HepG2 (cell line): ENCODE results near the gene AGAP1. TPM values are rescaled to one million over a fixed set of nuclear protein-coding genes. Genes with fewer than 3 reads are reported as not detected.

Experiments
- ATAC-seq: fragments of 200-7000 bp; cut with Tn5 transposase; 3 replicates; pipeline ENCODE4 v1.9.1; 2020; ENCODE audit warnings: mild to moderate bottlenecking, moderate library complexity
- BruUV-seq: library from RNA; stranded (reverse); fragments of 400-500 nt; replicated peaks from 2 replicates; lab custom pipeline; 2021; lab: Mats Ljungman, UMichigan
- CTCF ChIA-PET: fragments of 300-600 bp; formaldehyde crosslinking; extraction: SDS; loops from one replicate; lab custom pipeline; 2021; ENCODE audit warnings: low total read pairs, inconsistent platforms, low intra/inter-chr PET ratio; lab: Yijun Ruan, JAX
- POLR2A ChIA-PET: fragments of 350-600 bp; sonication (Branson Sonifier 250); formaldehyde crosslinking; loops from one replicate; lab custom pipeline; 2020; ENCODE audit warnings: antibody characterized with exemption, inconsistent platforms; lab: Yijun Ruan, JAX
- DNase-seq: peaks from one replicate; pipeline ENCODE4 v3.0.0-alpha.2; 2015; ENCODE audit warnings: low spot score
- FAIRE-seq: peaks from 3 replicates; lab custom pipeline; 2011; peaks lifted over from hg19 to GRCh38; lab: Jason Lieb, UNC
- H2AFZ ChIP-seq: one replicate; pipeline ENCODE4 v1.6.1; 2011; ENCODE audit warnings: low read length, inconsistent platforms
- H3K27ac ChIP-seq: fragments of 300-600 bp; 3 replicates; pipeline ENCODE4 v1.8.0; 2011; ENCODE audit warnings: mixed run types, mild to moderate bottlenecking, mixed read lengths, low read length, inconsistent platforms; ENCODE audit not compliant: insufficient read depth; ENCODE audit errors: extremely low read length
- H3K27me3 ChIP-seq, 2 experiments: fragments of 200-600 bp in 1 of 2; 2 replicates in 1 of 2; 3 replicates in 1 of 2; pipeline versions ENCODE4 v1.6.0 to v1.8.0; 2011; ENCODE audit warnings: low read length in 2 of 2, mild to moderate bottlenecking in 2 of 2, moderate library complexity in 2 of 2, inconsistent platforms in 1 of 2; ENCODE audit not compliant: insufficient read depth in 2 of 2, control insufficient read depth in 1 of 2
- H3K36me3 ChIP-seq, 2 experiments: fragments of 200-600 bp in 1 of 2; replicated peaks in 1 of 2; 2 replicates in 1 of 2; 3 replicates in 1 of 2; pipeline versions ENCODE4 v1.5.1 to v1.8.0; 2011; ENCODE audit warnings: low read length in 2 of 2, inconsistent platforms in 1 of 2; ENCODE audit not compliant: insufficient read depth in 2 of 2, control insufficient read depth in 1 of 2
- H3K4me1 ChIP-seq: 2 replicates; pipeline ENCODE4 v1.5.1; 2012; ENCODE audit warnings: low read length, inconsistent platforms; ENCODE audit not compliant: insufficient read depth
- H3K4me2 ChIP-seq: 2 replicates; pipeline ENCODE4 v1.6.0; 2011; ENCODE audit warnings: low read depth, low read length, inconsistent platforms
- H3K4me3 ChIP-seq, 3 experiments: fragments of 200-600 bp in 1 of 3; sonication (generic), shearing (Covaris generic) in 1 of 3; replicated peaks in 1 of 3; 2 replicates each; pipeline ENCODE4 v1.5.1; 2011 to 2016; ENCODE audit warnings: low read length in 3 of 3, inconsistent platforms in 2 of 3, low read depth in 2 of 3, mild to moderate bottlenecking in 2 of 3, control low read depth in 1 of 3, mixed read lengths in 1 of 3; ENCODE audit not compliant: insufficient read depth in 1 of 3
- H3K79me2 ChIP-seq: one replicate; pipeline ENCODE4 v1.6.1; 2011; ENCODE audit warnings: low read length, inconsistent platforms; ENCODE audit not compliant: insufficient read depth
- H3K9ac ChIP-seq: 2 replicates; pipeline ENCODE4 v1.6.0; 2011; ENCODE audit warnings: mild to moderate bottlenecking, low read depth, low read length, inconsistent platforms; ENCODE audit not compliant: insufficient read depth
- H3K9me3 ChIP-seq: 2 replicates; pipeline ENCODE4 v1.5.1; 2012; ENCODE audit warnings: mild to moderate bottlenecking, low read length
- H4K20me1 ChIP-seq: 2 replicates; pipeline ENCODE4 v1.6.0; 2011; ENCODE audit warnings: inconsistent platforms, mild to moderate bottlenecking, low read length, moderate library complexity; ENCODE audit not compliant: insufficient read depth
- ARNT2 ChIP-seq: sonication (generic); formaldehyde crosslinking; IDR thresholded peaks from 2 replicates; pipeline ENCODE4 v1.8.0; 2022; ENCODE audit warnings: mild to moderate bottlenecking, low read depth, missing genetic modification reagents, moderate library complexity
- MYPOP ChIP-seq: sonication (generic); formaldehyde crosslinking; IDR thresholded peaks from 2 replicates; pipeline ENCODE4 v1.8.1; 2023; ENCODE audit warnings: mild to moderate bottlenecking, moderate library complexity, missing genetic modification reagents
- ZFP90 ChIP-seq: sonication (generic); formaldehyde crosslinking; IDR thresholded peaks from 2 replicates; pipeline ENCODE4 v1.8.0; 2022; ENCODE audit warnings: missing genetic modification reagents, mild to moderate bottlenecking, inconsistent platforms, borderline replicate concordance
- WGBS: methylation state at CpG from one replicate; pipeline ENCODE4 v1.1.6; 2017; ENCODE audit warnings: low lambda C conversion rate; 5-methylcytosine and 5-hydroxymethylcytosine counted together
- in situ Hi-C: cut with HindIII; loops from 2 replicates; pipeline ENCODE4 v1.10.0; 2017; ENCODE audit warnings: low pct_unique_long_range_greater_than_20kb; ENCODE audit not compliant: extremely low pct_ligation_motif_present
- intact Hi-C: fragments of 100-400 bp; cut with micrococcal nuclease; formaldehyde crosslinking; loops from one replicate; pipeline ENCODE4 v1.10.0; 2022; ENCODE audit not compliant: unreplicated experiment
- polyA plus RNA-seq, 8 experiments: library from polyadenylated mRNA; depleted of rRNA in 3 of 8; stranded (reverse) in 7 of 8; unstranded in 1 of 8; fragments of >200 nt; fragmentation: Illumina TruSeq in 4 of 8; extraction: Trizol in 4 of 8; gene quantifications; 2 replicates each; pipeline versions ENCODE4 v1.2.1 to v1.2.3, GENCODE V29; 2011 to 2016; ENCODE audit warnings: low read depth in 4 of 8, missing spikeins in 1 of 8, mixed read lengths in 1 of 8; ENCODE audit not compliant: insufficient read depth in 1 of 8
- total RNA-seq, 5 experiments: library from RNA; depleted of rRNA; stranded (reverse); fragments of >200 nt; fragmentation: Illumina TruSeq; extraction: Trizol; gene quantifications; 2 replicates each; pipeline ENCODE4 v1.2.3, GENCODE V29; 2016; ENCODE audit warnings: low read depth in 1 of 5
- TF ChIP-seq, protein P1 (sequence below): IDR thresholded peaks from 2 replicates; pipeline ENCODE4 v1.6.1; 2016; ENCODE audit warnings: low read depth

AGAP1 gene
- total and polyA plus RNA-seq, 2 of the 13 experiments (the other 11 are each of a cell fraction or from before 2014, with no cell fraction given), result 21.2 to 32.7 TPM

DNA sequence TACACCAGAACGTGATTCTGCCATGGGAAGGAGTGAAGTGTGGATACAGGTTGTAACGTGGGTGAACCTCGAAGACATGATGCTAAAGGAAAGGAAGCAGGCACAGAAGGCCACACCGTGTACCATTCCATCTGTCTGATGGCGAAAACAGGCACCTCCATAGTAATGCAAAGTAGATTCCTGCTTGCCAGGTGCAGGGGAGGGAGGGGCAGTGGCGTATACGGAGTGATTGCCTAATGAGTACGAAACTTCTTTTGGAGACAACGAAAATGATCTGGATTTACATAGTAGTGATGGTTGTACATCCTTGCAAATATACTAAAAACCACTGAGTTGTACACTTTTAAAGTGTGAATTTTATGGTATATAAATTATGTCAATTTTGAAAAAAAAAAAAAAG, 567.7 kb downstream of the AGAP1 start (continued):
- TF ChIP-seq ZFP90 (CRISPR knock-in tag) (no peak), ARNT2 (CRISPR knock-in tag) (no peak)
- TF ChIP-seq, all 625 proteins: peak for 0

DNA sequence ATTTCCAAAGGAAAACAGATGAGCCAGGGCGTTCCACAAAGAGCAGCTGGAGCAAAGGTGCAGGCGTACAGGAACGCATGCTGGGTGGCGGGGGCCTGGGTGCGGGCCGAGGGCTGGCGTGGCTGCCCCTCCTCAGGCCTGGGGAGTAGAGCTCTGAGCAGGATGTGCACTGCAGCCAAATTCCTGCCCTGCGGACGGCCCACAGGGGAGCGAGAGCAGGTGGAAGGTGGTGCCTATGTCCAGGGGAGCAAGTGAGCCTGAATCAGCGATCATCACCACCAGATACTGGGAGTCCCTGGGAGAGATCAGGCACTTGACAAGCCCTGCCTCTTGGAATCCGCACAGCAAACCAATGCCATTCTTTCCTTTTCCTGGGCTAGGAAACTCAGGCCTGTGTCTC, 568.1 kb downstream of the AGAP1 start:
- H3K9me3 ChIP-seq, result no peaks in the 10 kb centered on the region
- H2AFZ ChIP-seq, result no peak overlapping the region
- POLR2A ChIA-PET, result no interaction called here
- no peak overlapping the region for H3K9ac ChIP-seq
- ATAC-seq, result peak; percentile 36
- H4K20me1 ChIP-seq, result no peaks in the 10 kb centered on the region
- intact Hi-C loops (no loop called here), in situ Hi-C loops (no loop called here)
- no peak overlapping the region for H3K27ac ChIP-seq
- CTCF ChIA-PET, result no interaction called here
- H3K79me2 ChIP-seq, result no peaks in the 10 kb centered on the region
- no peak for FAIRE-seq
- no peaks in the 10 kb centered on the region for H3K27me3 ChIP-seq
- H3K4me2 ChIP-seq, result no peak overlapping the region
- no peak overlapping the region for H3K4me3 ChIP-seq
- no peak for DNase-seq
- H3K4me1 ChIP-seq, result no peaks in the 10 kb centered on the region
- no TSS peak for BruUV-seq
- H3K36me3 ChIP-seq, result peaks cover 1 to 9% of the 10 kb centered on the region in 2 experiments; a peak in 3 of 5 replicates
- 93% methylated on average over 9 of the region's 12 CpGs for WGBS
- TF ChIP-seq, protein P1, sequence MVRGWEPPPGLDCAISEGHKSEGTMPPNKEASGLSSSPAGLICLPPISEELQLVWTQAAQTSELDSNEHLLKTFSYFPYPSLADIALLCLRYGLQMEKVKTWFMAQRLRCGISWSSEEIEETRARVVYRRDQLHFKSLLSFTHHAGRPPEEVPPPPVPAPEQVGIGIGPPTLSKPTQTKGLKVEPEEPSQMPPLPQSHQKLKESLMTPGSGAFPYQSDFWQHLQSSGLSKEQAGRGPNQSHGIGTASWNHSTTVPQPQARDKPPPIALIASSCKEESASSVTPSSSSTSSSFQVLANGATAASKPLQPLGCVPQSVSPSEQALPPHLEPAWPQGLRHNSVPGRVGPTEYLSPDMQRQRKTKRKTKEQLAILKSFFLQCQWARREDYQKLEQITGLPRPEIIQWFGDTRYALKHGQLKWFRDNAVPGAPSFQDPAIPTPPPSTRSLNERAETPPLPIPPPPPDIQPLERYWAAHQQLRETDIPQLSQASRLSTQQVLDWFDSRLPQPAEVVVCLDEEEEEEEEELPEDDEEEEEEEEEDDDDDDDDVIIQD, result no peak
- TF ChIP-seq MYPOP, result no peak
- TF ChIP-seq, all 625 proteins: peak for 0
